Stimulated activated CD4-positive, alpha-beta T cell treated with anti-CD3 and anti-CD28 coated beads, TNF-alpha, amount 100 ng/mL, for 48 hours (primary cell): ENCODE data around the gene DUSP22.

Experiments used
- DNase-seq, 3 donors: peaks; one replicate each; pipeline ENCODE4 v3.0.0-alpha.2; 2020; ENCODE audit warnings: low read depth in 3 of 3

DUSP22 gene

DNA sequence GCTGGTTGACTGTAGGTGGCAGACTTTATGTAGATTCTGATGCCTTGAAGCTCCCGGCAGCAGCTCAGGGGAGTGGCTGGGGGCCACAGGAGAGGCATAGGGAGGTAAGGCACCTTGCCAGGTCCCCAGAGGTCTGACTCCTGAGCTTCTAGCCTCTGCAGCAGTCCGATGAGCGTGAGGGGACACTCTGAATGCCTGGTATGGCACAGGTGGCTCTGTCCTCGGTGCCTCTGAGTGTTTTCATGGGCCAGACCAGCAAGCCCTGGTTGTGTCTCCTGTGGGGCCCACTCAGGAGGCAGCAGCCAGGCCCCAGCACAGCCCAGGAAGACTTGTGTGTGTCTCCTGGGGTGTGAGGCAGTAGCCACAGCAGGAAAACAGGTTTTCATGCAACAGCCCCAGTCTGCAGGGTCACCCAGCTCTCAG, 59.6 kb downstream of the DUSP22 start:
- no peak for DNase-seq

DNA sequence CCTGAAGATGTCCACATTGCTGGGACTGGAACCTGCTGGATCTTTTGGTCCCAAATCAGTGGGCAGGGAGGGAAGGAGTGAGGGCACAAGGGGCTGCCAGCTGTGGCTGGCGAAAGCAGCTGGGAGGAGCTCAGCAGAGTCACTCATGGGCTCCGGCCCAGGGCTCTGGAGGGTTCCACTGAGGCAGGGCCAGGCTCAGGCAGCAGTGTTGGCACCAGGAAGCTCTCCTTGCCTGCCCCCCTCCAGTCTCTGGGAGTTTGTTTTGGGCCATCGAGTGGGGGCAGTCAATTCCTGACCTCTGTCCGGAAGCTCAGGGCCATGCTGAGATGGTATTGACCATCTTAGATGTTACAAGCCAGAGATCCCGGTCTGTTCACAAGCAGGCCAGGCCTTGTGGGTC, 60.2 kb downstream of the DUSP22 start:
- no peak for DNase-seq

DNA sequence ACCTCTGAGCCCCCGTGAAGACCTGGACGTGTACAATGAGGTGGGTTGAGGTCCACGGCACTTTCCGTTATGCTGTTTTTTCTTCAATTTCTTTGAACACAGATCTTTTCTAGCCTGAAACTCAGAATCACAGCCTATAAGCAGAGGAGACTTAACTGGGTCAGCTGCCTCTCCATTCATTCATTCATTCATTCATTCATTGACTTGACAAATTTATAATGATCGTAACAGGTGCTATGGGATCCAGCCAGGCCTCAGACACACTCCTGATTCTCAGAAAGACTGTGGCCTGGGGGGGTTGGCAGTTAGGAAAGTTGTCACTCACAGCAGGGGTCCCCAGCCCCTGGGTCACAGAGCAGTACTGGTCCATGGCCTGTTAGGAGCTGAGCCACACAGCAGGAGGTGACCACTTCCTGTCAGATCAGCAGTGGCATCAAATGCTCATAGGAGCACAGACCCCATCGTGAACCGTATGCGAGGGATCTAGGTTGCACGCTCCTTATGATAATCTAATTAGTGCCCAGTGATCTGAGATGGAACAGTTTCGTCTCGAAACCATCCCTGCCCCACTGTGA, 60.7 kb downstream of the DUSP22 start:
- no peak for DNase-seq

DNA sequence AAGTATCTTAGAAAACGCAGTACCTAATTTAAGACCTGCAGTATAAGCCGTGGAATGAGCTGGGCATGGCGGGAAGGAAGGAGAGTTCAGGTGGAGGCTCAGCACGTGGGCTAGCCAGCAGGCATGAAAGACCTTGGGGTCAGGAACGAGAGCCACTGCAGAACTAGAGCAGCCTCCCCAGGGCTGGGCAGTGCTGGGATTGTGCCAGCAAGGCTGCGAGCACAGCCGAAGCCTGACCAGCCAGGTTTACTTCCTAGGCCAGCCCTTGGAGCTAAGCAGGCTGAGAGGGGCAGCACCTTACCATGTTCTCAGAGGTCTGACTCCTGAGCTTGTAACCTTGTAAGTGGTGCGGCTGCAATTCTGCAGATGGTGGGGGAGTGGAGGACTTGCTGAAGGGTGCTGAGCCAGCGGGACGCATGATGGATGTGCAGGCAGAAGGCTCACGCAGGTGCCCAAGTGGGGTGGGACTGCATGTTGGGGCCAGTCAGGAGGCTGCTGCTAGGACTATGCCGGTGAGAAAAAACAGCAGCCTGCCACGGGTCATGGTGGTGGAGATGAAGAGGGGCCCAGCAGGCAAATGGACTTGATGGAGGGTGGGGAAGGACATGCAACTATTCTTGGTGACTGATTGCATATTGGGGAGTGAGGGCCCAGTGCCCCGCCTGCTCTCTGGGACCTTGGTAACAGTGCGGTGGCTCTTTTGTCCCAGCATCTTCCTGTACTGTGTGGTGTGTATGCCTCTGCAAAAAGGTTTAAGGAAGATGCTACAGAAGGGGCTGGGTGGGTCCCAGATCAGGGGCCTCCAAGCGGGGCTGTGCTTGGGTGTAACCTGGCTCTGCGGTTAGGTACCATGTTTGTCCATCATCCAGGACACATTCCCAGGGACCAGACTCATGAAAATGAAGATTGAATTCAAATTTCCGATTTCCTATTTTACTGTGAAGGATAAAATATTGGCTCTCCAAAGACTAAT, 61.6 kb downstream of the DUSP22 start:
- no peak for DNase-seq

DNA sequence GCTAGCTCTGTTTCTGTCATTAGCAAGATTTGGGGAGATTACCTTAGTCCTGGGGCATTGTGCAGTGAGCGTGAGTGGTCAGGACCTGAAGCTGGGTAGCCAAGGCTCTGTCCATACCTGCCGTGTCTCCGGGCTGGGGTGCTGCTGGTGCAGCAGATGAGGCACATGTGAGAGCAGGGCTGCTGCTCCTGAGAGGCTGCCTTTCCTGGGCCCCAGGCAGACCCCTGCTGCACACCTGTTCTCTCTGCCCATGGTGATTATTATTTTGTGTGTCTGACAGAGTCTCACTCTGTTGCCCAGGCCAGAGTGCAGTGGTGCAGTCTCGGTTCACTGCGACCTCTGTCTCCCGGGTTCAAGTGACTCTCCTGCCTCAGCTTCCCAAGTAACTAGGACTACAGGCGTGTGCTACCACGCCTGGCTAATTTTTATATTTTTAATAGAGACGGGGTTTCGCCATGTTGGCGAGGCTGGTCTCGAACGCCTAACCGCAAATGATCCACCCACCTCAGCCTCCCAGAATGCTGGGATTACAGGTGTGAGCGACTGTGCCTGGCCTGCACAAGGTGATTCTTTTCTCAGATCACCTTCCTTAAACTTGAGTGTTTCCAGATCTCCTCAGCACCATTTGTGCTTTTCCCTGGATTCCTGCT, 62.5 kb downstream of the DUSP22 start:
- DNase-seq, result no peak

DNA sequence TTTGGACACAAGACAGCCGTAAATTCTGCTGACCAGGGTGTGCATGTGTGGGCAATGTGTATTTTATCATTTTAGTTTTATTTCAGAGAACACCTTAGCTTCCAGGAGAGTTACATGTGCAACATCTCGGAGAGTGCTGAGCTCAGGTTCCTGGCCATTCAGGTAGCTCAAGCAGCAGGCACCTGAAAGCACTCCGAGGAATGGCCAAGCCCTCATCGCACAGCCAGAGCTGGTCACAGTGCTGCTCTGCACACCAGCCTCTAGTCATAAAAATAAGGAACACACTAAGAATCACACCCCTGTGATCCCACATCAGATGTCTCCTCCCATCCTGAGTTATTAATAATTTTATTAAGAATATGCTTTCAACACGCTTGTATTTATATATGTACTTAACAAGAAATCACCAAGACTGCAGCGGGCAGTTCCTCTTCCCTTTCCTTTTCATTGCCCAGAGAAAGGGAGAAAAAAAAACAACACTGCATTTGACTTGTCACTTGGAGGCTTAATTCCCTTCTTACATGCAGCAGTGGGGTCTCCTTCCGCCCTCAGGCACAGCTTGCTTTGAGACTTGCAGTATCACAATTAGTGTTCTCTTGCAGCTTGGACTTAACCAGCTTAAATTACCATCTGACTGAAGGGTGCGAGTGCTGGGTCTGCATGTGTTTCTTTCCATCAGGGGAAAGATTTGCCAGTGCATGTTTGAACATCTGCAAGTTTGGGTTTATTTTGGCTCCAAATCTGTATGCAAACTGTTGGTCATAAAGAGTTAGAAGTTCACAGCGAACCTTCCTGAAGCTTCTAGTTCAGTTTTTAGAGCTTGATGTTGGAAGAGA, 63.3 kb downstream of the DUSP22 start:
- no peak for DNase-seq

DNA sequence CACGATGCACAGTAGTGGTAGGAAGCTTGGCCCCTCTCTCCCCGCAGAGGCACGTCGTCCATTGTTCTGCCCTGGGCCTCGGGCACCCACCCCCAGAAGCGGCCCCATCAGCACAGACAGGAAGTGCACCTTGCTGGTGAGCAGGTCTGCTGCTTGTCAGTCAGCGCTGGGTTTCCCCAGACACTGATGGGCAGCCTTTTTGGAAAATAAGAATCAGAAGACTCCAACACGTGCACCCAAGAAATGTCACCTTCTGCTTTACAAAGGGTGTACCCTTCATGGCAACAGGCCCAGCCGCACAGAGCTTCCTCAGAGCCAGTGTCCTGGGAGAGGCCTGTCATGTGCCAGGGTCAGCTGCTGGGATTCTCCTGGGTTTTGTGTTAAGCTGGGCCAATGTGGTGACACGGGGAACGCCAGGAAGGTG, 64.6 kb downstream of the DUSP22 start:
- no peak for DNase-seq

DNA sequence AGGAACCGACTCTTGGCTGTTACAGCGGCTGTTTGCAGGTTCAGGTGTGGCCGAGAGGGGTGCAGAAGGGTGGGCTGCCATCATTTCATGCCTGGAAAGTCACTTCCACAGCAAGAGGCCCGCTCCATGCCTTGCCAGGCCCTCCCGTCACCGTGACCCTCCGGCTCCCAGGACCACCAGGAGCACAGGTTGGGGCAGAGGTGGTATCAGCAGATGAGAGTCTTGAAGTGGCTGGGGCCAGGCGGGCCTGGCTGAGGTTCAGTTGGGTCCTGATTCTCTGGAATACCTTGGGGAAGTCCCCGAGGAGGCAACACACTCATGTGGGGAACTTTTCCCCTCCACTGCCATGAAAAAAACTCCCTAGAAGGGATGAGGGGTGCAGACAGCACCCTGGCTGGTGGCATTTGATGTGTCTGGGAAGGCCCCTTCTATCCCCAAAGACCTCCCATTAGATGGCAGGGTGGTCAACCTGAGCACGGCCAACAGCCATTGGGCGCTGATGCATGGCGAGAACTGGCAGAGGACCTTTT, 65.0 kb downstream of the DUSP22 start:
- DNase-seq, result no peak

DNA sequence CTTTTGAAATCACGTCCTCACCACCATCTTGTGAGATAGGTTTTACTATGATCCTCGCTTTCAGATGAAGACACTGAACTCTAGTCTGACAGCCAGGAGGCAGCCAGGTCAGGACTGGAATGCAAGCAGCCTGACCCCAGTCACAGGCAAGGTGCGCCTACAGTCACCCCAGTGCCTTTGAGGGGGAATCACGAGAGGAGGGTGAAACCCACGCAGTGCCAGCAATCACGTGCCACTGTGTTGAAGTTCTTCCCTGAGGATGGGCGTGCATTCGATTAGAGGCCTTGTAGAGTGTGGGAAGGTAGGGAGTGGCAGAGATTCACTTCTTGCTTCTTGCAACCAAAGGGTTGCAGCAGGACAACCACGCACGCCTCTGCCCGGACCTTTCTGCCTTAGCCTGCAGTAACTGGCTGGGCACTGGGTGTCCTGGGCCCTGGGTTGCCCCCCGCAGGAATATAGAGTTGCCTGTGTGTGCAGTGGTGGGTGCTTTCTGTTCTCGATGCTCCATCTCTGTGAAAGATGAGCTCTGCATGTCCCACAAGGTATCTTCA, 65.6 kb downstream of the DUSP22 start:
- DNase-seq, result no peak

DNA sequence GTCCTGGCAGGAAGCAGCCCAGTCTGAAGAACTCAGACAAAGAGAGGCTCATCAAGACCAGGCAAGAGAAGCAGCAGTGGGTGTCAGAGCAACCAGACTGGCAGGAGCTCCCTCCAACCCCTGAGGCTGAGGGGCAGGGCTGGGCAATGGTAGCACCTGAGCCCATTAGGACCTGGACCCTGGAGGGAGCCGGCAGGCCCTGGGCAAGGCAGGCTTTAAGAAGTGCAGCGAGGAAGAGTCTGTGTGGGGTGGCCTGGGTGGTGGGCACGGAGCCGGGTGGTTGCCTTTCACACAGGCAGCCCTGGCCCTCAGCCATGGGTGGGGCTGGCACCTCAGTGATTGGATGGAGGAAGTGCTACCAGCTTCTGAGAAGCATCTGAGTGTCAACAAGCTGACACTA, 66.1 kb downstream of the DUSP22 start:
- no peak for DNase-seq

DNA sequence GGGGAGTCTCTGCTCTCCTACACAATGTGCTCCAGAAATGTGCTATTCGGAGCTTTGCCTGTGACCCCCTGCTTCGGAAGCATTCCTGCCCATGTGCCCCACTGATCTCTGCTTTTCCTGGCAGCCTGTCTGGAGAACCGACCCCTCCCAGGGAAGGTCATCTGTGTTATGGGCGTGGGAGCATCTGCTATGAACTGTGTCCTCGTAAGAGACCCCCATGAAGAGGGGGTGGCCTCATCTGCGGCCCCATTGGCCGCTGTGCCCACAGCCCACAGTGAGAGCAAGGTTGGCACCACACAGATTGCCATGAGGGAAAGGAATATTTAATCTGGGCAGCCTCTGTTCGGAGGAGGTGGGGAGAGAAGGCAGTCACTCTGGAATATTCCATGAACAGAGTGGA, 66.6 kb downstream of the DUSP22 start:
- no peak for DNase-seq

DNA sequence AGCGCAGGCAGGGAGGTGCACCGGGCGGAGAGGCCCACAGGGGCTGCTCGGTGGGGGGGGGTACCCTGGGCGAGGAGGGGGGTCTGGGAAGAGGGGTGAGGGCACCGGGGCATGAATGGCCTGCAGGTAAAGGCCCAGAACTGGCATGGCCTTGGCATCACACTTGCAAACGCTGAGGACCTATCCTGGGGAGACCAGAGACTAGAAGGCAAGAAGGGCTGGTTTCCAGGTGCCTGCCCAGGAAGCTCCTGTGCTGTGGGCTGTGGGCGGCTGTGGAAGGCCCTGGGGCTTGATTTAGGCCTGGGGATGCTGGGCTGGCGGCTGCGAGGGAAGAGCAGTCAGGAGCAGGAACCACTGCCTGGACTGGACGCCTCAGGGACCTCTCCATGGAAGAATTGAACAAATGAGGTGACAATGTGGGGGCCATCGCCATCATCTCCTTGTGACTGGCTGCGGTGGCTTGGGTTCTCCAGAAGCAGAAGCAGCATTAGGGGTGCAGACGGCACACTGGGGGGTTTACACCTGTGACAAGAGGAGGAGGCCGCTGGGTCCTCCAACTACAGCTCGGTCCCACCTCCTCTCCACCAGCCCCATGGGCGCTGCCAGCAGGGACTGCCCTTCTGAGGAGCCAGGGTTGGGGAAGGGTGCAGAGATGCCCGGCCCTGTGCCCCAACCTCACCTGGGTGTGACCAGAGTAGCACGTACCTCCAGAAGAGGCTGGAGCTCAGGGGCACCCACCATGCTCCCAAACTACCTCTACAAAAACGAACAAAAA, 67.2 kb downstream of the DUSP22 start:
- DNase-seq, result no peak

DNA sequence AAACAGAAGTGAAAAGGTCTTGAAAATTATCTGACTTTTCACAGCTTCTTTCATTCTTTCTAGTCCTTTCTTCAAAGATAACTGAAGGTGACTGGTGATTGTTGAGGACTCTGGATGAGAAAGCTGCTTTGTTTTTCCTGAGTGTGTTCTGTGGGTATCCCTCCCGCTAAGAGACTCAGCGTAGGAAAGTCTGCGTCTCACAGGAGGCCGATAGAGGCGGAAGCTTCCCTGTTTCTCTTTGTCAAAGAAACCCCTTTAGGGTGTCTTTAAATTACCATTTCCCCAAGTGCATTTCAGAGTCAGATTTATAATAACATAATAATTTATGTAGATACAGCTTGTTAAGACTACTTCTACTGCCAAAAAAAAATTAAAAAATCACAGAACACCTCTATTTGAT, 68.1 kb downstream of the DUSP22 start:
- no peak for DNase-seq

DNA sequence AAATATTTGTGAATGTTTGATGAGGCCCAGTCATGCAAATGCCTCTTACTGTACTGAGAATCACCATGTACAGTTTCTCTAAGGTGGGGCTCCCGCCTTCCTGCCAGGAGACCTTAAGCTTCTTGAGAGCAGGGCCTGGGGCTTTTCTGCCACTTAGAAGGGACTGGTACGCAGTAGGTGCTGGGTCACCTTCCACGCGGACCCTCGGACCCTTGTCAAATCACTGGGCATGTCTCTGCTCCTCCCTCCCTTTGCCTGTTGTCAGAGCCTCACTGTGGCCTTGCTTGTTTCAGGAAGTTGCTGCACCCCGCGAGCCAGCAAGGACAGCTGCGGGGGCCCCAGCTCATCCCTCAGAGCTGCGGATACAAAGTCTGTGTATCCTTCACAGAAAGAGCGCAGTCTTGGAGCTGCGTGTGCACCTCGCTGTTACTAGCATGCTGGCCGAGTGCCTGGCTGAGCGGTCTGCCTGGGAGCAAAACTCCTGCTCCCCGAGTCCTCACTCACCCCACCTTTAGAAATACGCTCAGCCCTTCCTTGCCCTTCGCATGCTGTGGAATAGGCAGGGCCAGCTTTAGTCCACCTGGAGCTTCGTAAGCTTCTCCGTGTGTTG, 68.6 kb downstream of the DUSP22 start:
- no peak for DNase-seq

DNA sequence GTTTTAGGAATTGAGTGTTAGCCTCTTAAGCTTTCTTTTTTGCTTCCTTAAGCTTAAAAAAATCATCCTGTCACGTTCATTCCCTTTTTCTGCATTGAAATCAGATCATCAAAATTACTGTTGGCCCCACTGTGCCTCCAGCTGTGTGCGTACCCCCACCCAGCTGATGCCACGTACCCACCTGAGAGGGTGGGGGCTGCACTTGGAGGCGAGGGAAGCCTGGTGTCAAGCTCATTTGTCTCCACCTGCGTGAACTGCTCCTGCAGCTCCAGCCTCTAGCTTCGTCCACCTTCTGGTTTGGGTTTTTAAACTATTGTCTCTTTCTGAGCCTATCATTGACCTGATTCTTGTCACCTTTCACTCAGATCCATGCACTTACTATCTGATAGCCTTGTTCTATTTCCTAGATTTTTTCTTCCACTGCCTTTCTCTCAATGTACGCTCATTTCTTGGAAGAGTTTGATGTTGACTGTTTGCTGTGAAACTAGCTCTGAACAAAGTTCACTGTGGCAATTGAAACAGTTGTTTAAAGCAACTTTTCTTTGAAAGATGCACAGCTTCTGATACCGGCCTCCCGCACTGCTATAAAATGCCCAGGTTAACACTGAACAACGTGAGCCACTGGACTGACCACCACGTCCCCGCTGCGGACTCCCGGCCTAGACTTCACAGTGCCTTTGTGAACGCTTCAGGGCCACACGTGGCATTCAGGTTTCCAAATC, 69.3 kb downstream of the DUSP22 start:
- no peak for DNase-seq

DNA sequence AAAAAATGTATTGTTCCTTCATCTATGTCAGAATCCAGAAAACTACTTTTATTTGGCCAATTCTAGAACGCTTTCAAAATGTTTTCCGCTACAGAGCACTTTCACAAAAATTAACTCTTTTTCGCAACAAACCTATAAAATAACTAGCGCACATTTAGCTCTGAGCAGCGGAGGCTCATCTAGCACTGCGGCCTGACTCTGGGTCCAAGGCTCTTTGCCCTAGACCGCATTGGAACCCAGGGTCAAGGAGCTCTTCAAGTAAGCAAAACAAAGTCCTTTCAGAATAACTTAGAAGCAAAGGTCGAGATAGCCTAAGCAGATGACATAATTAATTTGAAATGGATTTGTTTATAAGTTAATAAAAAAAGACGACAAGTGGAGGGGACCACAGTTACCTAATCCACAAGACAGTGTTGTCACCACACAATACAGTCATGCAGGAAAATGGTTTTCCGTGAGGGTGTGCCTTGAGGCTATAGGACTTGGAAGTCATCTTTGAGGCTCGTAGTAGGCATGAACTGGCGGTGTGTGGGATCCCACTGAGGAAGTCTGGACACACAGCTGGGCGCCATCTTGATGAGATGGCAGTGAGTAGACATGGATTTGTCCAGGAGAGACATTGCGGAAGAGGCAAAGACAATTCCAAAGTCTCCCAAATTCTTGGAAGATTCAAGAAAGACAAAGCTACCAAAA, 70.1 kb downstream of the DUSP22 start:
- no peak for DNase-seq

DNA sequence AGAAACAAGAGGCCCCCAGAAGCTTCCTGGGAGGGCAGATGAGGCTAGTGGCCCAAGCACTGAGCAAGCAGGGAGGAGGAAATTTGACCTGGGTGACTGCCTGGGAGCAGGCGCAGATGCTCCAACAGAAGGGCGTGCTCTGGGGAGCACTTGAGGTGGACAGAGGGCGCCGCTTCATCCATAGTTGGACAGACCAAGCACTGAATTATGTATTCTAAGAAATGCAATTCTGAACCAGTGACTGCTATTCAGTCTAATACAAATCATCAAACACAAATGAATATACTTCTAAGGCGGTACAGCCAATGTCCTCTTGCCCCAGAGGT, 70.6 kb downstream of the DUSP22 start:
- DNase-seq, result no peak

DNA sequence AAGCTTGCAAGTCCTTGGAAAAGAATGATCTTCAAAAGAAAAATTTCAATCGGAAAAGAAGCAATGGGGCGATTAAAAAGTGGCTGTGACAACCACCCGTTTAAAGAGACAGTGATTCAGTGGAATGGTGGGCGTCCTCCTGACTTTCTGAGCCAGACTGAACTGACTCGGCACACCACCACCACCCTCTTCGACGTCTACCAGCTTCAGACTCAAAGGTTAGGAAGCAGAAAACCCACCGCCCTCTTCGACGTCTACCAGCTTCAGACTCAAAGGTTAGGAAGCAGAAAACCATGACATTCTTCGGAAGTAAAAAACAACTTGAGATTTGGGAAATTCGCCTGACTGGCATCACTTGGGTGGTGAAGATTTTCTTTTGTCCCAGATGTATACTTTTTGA, 71.0 kb downstream of the DUSP22 start:
- DNase-seq, result no peak

DNA sequence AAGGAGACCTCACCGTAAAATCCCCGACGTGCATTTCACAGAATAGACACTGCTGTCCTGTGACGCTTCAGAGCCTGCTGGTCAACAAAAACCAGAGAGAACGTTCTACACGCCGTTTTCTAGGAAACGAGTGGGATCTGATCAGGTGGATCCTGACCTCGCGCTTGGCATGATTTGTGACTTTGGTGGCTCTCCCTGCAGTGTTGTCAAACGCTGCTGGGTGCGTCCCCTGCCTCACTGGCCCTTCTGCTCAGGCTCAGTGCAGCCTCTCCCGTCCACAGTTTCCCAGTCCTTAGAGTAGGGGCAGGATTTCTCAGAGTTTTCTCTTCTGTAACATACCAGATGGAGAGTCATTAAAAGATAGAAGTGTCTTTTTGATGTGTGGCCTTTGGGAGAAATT, 71.6 kb downstream of the DUSP22 start:
- DNase-seq, result no peak
